Astrocyte (in vitro differentiated cells and primary cell): ENCODE results near the gene FOXJ2. TPM values are rescaled to one million over a fixed set of nuclear protein-coding genes. Genes with fewer than 3 reads are reported as not detected.

Experiments used
- DNase-seq: peaks from one replicate; pipeline ENCODE4 v3.0.0-alpha.2; 2010; ENCODE audit warnings: low read depth
- FAIRE-seq: peaks from 2 replicates; lab custom pipeline; 2011; peaks lifted over from hg19 to GRCh38; lab: Jason Lieb, UNC
- H2AFZ ChIP-seq: 2 replicates; pipeline ENCODE4 v1.6.0; 2012; ENCODE audit warnings: low read depth, low read length, inconsistent platforms
- H3K27ac ChIP-seq: 2 replicates; pipeline ENCODE4 v1.5.1; 2011; ENCODE audit warnings: low read depth, low read length, inconsistent platforms
- H3K27me3 ChIP-seq: 2 replicates; pipeline ENCODE4 v1.6.0; 2011; ENCODE audit warnings: low read length, inconsistent platforms; ENCODE audit not compliant: insufficient read depth
- H3K36me3 ChIP-seq: 2 replicates; pipeline ENCODE4 v1.5.1; 2011; ENCODE audit warnings: low read length, inconsistent platforms; ENCODE audit not compliant: insufficient read depth
- H3K4me1 ChIP-seq: 2 replicates; pipeline ENCODE4 v1.5.1; 2011; ENCODE audit warnings: low read length, inconsistent platforms; ENCODE audit not compliant: insufficient read depth
- H3K4me2 ChIP-seq: 2 replicates; pipeline ENCODE4 v1.6.0; 2012; ENCODE audit warnings: low read length, inconsistent platforms
- H3K4me3 ChIP-seq: 2 replicates; pipeline ENCODE4 v1.5.1; 2011; ENCODE audit warnings: low read depth, mild to moderate bottlenecking, low read length, inconsistent platforms; ENCODE audit not compliant: insufficient read depth
- H3K79me2 ChIP-seq: 2 replicates; pipeline ENCODE4 v1.6.0; 2012; ENCODE audit warnings: mild to moderate bottlenecking, low read length, inconsistent platforms; ENCODE audit not compliant: insufficient read depth
- H3K9ac ChIP-seq: 2 replicates; pipeline ENCODE4 v1.6.0; 2012; ENCODE audit warnings: mild to moderate bottlenecking, low read length, inconsistent platforms
- H3K9me3 ChIP-seq: 2 replicates; pipeline ENCODE4 v1.5.1; 2012; ENCODE audit warnings: low read depth, mild to moderate bottlenecking, low read length, inconsistent platforms; ENCODE audit not compliant: insufficient read depth
- H4K20me1 ChIP-seq: 2 replicates; pipeline ENCODE4 v1.6.0; 2012; ENCODE audit warnings: low read length, inconsistent platforms; ENCODE audit not compliant: insufficient read depth
- H3K27ac Mint-ChIP-seq: one replicate; pipeline ENCODE4 v1.8.0; 2021; ENCODE audit warnings: mild to moderate bottlenecking, mixed read lengths; ENCODE audit not compliant: unreplicated experiment
- H3K27me3 Mint-ChIP-seq: one replicate; pipeline ENCODE4 v1.8.0; 2021; ENCODE audit warnings: low read depth, mixed read lengths; ENCODE audit not compliant: unreplicated experiment
- H3K36me3 Mint-ChIP-seq: one replicate; pipeline ENCODE4 v1.8.0; 2021; ENCODE audit warnings: low read depth, mixed read lengths; ENCODE audit not compliant: unreplicated experiment
- H3K4me1 Mint-ChIP-seq: one replicate; pipeline ENCODE4 v1.8.0; 2021; ENCODE audit warnings: low read depth, mixed read lengths; ENCODE audit not compliant: unreplicated experiment
- H3K4me3 Mint-ChIP-seq: one replicate; pipeline ENCODE4 v1.8.0; 2021; ENCODE audit warnings: mild to moderate bottlenecking, moderate library complexity, mixed read lengths; ENCODE audit not compliant: unreplicated experiment
- H3K9me3 Mint-ChIP-seq: one replicate; pipeline ENCODE4 v1.8.0; 2021; ENCODE audit warnings: mild to moderate bottlenecking, mixed read lengths; ENCODE audit not compliant: unreplicated experiment
- CTCF ChIP-seq: IDR thresholded peaks from 2 replicates; pipeline ENCODE4 v1.5.1; 2011; ENCODE audit warnings: low read depth, mild to moderate bottlenecking, inconsistent platforms, low read length, moderate library complexity; ENCODE audit not compliant: insufficient read depth
- EZH2 ChIP-seq: IDR thresholded peaks from 2 replicates; pipeline ENCODE4 v1.6.1; 2012; ENCODE audit warnings: mild to moderate bottlenecking, low read length, inconsistent platforms; ENCODE audit not compliant: insufficient read depth
- total RNA-seq: library from RNA; stranded (reverse); gene quantifications from 2 replicates; pipeline ENCODE4 v1.2.1, GENCODE V29; 2021

FOXJ2 gene
- total RNA-seq, 1 donor from 2014 or later, result 16.0 TPM

DNA sequence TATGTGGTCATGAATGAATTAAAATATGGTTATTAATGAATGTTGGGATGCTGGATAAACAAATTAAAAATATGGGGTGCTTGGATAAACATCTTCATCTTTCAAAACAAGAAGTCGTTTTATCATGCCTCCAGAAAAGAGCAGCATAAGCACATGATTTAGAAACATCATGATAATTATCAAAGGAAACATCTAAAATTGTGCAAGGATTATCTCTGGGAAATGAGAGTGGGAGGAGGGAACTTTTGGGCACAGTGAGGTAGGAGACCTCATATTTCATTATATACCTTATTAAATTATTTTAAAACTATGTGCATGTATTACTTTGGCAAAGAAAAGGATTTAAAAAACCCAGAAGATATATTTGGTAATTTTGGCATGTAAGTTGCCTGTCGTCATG lies 24.8 kb downstream of the FOXJ2 start:
- Histone ChIP-seq H3K4me3 (no peak overlapping the region), H3K4me2 (no peak overlapping the region)

DNA sequence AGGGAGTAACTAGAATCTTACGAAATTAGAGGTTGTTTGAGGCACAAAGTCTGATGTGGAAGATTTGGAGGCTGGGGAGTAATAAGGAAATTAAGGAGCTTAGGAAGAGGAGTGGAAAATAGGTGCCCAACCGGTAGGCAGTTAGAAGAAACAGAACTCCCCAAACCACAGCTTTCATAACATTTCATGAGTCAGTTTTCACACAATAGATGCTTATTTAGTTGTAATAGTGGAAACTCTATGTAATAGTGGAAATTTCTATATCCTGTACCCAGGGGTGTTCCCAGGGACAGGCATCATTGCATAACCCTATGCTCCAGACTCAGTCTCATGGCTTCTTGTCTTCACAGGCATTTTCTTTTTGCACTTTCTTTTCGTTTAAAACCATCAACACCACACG lies 25.3 kb downstream of the FOXJ2 start:
- Histone ChIP-seq H3K27ac (no peak overlapping the region), H3K79me2 (no peaks in the 10 kb centered on the region), H2AFZ (no peak overlapping the region), H3K4me2 (no peak overlapping the region), H3K27me3 (no peaks in the 10 kb centered on the region), H3K4me1 (no peaks in the 10 kb centered on the region), H3K9ac (no peak overlapping the region), H3K36me3 (peaks cover 14% of the 10 kb centered on the region), H3K4me3 (no peak overlapping the region), H4K20me1 (no peaks in the 10 kb centered on the region), H3K9me3 (no peaks in the 10 kb centered on the region)
- Mint-ChIP-seq H3K4me1 (peaks cover 1% of the 10 kb centered on the region), H3K9me3 (no peaks in the 10 kb centered on the region), H3K27ac (no peak overlapping the region), H3K27me3 (no peaks in the 10 kb centered on the region), H3K4me3 (no peak overlapping the region), H3K36me3 (peaks cover 16% of the 10 kb centered on the region)
- DNase-seq (peak; percentile 13), FAIRE-seq (no peak)
- no peak for TF ChIP-seq EZH2
- no peak for TF ChIP-seq CTCF

More for the DNA sequence above, 24.8 kb downstream of the FOXJ2 start:
- no peaks in the 10 kb centered on the region for H3K27me3 ChIP-seq
- H2AFZ ChIP-seq, result no peak overlapping the region
- no peak overlapping the region for H3K9ac ChIP-seq
- TF ChIP-seq EZH2 (no peak), CTCF (no peak)
- Mint-ChIP-seq H3K4me1 (peaks cover 1% of the 10 kb centered on the region), H3K4me3 (no peak overlapping the region), H3K36me3 (peaks cover 22% of the 10 kb centered on the region), H3K27ac (no peak overlapping the region), H3K27me3 (no peaks in the 10 kb centered on the region), H3K9me3 (no peaks in the 10 kb centered on the region)
- H3K27ac ChIP-seq, result no peak overlapping the region
- no peaks in the 10 kb centered on the region for H3K79me2 ChIP-seq
- no peak for FAIRE-seq
- peaks cover 18% of the 10 kb centered on the region for H3K36me3 ChIP-seq
- no peak for DNase-seq
- no peaks in the 10 kb centered on the region for H3K9me3 ChIP-seq
- H3K4me1 ChIP-seq, result no peaks in the 10 kb centered on the region
- no peaks in the 10 kb centered on the region for H4K20me1 ChIP-seq

DNA sequence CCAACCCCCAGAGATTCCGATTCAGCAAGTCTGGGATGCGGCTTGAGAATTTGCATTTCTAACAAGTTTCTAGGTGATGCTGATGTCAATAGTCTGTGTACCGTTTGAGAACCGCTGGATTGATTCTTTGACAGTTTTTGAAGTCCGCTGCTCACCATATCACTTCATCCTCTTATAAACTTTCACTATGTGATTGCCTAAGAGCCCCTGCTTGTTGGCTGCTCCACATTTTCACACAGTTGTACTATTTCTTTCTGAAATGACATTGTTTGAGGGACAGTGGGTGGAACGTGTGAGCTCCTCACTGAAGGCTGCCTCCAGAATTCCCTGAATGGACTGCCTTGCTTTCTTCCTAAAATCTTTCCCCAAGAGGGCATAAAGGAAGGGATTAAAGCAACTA lies 26.0 kb downstream of the FOXJ2 start:
- Mint-ChIP-seq H3K4me1 (peaks cover 1% of the 10 kb centered on the region), H3K4me3 (no peak overlapping the region), H3K27ac (no peak overlapping the region), H3K36me3 (peaks cover 16% of the 10 kb centered on the region), H3K9me3 (no peaks in the 10 kb centered on the region), H3K27me3 (no peaks in the 10 kb centered on the region)
- DNase-seq, result no peak
- H3K4me2 ChIP-seq, result no peak overlapping the region
- no peaks in the 10 kb centered on the region for H3K27me3 ChIP-seq
- H3K79me2 ChIP-seq, result no peaks in the 10 kb centered on the region
- no peak overlapping the region for H3K9ac ChIP-seq
- H4K20me1 ChIP-seq, result no peaks in the 10 kb centered on the region
- no peak overlapping the region for H2AFZ ChIP-seq
- peaks cover 9% of the 10 kb centered on the region for H3K36me3 ChIP-seq
- TF ChIP-seq CTCF, result no peak
- TF ChIP-seq EZH2, result no peak
- no peak overlapping the region for H3K4me3 ChIP-seq
- no peak overlapping the region for H3K27ac ChIP-seq
- no peaks in the 10 kb centered on the region for H3K4me1 ChIP-seq
- no peak for FAIRE-seq
- H3K9me3 ChIP-seq, result no peaks in the 10 kb centered on the region
